Pancreas (tissue), 10 donors: ENCODE results near the gene LRWD1. TPM values are rescaled to one million over a fixed set of nuclear protein-coding genes. Genes with fewer than 3 reads are reported as not detected.

Experiments
- ATAC-seq, 4 donors: fragments of 200-7000 bp; cut with Tn5 transposase; one replicate each; pipeline versions ENCODE4 v1.8.0 to v1.9.1; 2020; ENCODE audit warnings: mild to moderate bottlenecking in 4 of 4, moderate library complexity in 4 of 4
- DNase-seq, 6 donors: peaks; one replicate each; pipeline ENCODE4 v3.0.0-alpha.2; 2020
- FAIRE-seq: peaks from 2 replicates; lab custom pipeline; 2012; peaks lifted over from hg19 to GRCh38; lab: Jason Lieb, UNC
- H3K27ac ChIP-seq, 4 donors: fragments of 200-600 bp; sonication (generic); 1 replicate in 3 of 4; 2 replicates in 1 of 4; pipeline versions ENCODE4 v1.5.0 to v1.8.0; 2020
- H3K27me3 ChIP-seq, 4 donors: fragments of 200-600 bp; one replicate each; pipeline ENCODE4 v1.8.0; 2021
- H3K36me3 ChIP-seq, 3 donors: fragments of 200-600 bp; sonication (generic) in 1 of 3; one replicate each; pipeline versions ENCODE4 v1.5.0 to v1.8.0; 2020 to 2021
- H3K4me1 ChIP-seq, 3 donors: fragments of 200-600 bp; one replicate each; pipeline ENCODE4 v1.8.0; 2021
- H3K4me3 ChIP-seq, 4 donors: fragments of 200-600 bp; sonication (generic) in 2 of 4; one replicate each; pipeline versions ENCODE4 v1.5.0 to v1.8.0; 2020 to 2021
- H3K9me3 ChIP-seq, 4 donors: fragments of 200-600 bp; one replicate each; pipeline ENCODE4 v1.8.0; 2021
- CTCF ChIP-seq, 4 donors: fragments of 200-600 bp; sonication (generic) in 3 of 4; IDR thresholded peaks; one replicate each; pipeline versions ENCODE4 v1.5.0 to v1.8.0; 2021; ENCODE audit warnings: antibody characterized with exemption in 4 of 4
- WGBS, 2 donors: extraction: QIAGEN DNeasy Blood & Tissue Kit; methylation state at CpG; one replicate each; pipeline ENCODE4 v1.1.7; 2013; 5-methylcytosine and 5-hydroxymethylcytosine counted together
- intact Hi-C, 3 donors: fragments of 100-400 bp; cut with DNase I; formaldehyde crosslinking; loops; one replicate each; pipeline versions ENCODE4 v1.11.1 to v1.14.2; 2022
- polyA plus RNA-seq, 2 donors: library from polyadenylated mRNA; stranded (reverse); fragments of 200-250 nt; gene quantifications; one replicate each; pipeline ENCODE4 v1.2.3, GENCODE V29; 2013
- total RNA-seq, 6 donors: library from RNA; stranded (reverse); fragmentation: NEBNext Ultra II Directional in 4 of 6; extraction: Animal tissue kit (Norgen Biotek cat#: 25700) in 4 of 6; gene quantifications; one replicate each; pipeline versions ENCODE4 v1.2.1 to v1.2.4, GENCODE V29; 2021 to 2023
- donor health status: healthy with polysubstance abuse.
- donor health status: DM: no; HTN: no; CAD: no; lungs with moderate emphysema.
- donor health status: DM: no; HTN: no; CAD: no.
- donor health status: control.
- donor health status: control.
- donor health status: Bipolar disorder and iron deficiency.
- donor health status: DM: yes; HTN: yes; CAD: no.
- donor health status: DM: no; HTN: no; CAD: no.
- donor health status: DM: no; HTN: no; CAD: no.
- donor health status: DM: yes; HTN: yes; CAD: no.

Gene LRWD1
- total RNA-seq (1 to 10 TPM; 5.1 to 9.3 (median 7.6) TPM), polyA plus RNA-seq (10 to 100 TPM; 12.3 to 18.4 TPM)

- H3K27me3 ChIP-seq = no peaks in the 10 kb centered on the region
- H3K9me3 ChIP-seq = no peaks in the 10 kb centered on the region
- TF ChIP-seq CTCF (IDR thresholded peaks at IDR 0.05) = no peak
- H3K27ac ChIP-seq = peak within 1 kb of the TSS in 2 of 4 donors; percentile 38 to 71
- peak within 1 kb of the TSS; percentile 91 to 100 (median 99) for H3K4me3 ChIP-seq
- ATAC-seq (peak; percentile 98 to 99 (median 98)), FAIRE-seq (no peak), DNase-seq (peak; percentile 91 to 98 (median 94))
- intact Hi-C loops = no loop called here
- peaks cover 0 to 15% (median 11%) of the 10 kb centered on the region in 3 donors for H3K4me1 ChIP-seq
- no peaks in the 10 kb centered on the region for H3K36me3 ChIP-seq
- WGBS, 2 donors = 0% methylated on average over 75 to 81 of the region's 81 CpGs
These were observed at the start of gene LRWD1, which contains the start of gene ALKBH4 for GRCh38 chr7:102464577-102465280. Gene LRWD1, plus strand, starts transcription at chr7:102464984. Its CDS starts 97 bp downstream, at chr7:102465081. Gene ALKBH4, minus strand, starts transcription at chr7:102464863. Its CDS starts 27 bp downstream, at chr7:102464836.

GRCh38 chr7:102415685-102416225, 49.0 kb upstream of the LRWD1 start:
- ATAC-seq (peak in 1 of 4 donors; percentile 17), FAIRE-seq (no peak), DNase-seq (no peak)
- no peak overlapping the region for H3K4me3 ChIP-seq
- no peak overlapping the region for H3K27ac ChIP-seq
- 85 to 87% methylated on average over 12 of the region's 12 CpGs for WGBS, 2 donors
- peaks cover 0 to 5% (median 2%) of the 10 kb centered on the region in 3 donors for H3K36me3 ChIP-seq
- no peaks in the 10 kb centered on the region for H3K9me3 ChIP-seq
- intact Hi-C loops = no loop called here
- no peak for TF ChIP-seq CTCF (IDR thresholded peaks at IDR 0.05)
- H3K27me3 ChIP-seq = no peaks in the 10 kb centered on the region
- H3K4me1 ChIP-seq = no peaks in the 10 kb centered on the region

- intact Hi-C loops = no loop called here
- H3K9me3 ChIP-seq = no peaks in the 10 kb centered on the region
- DNase-seq = no peak
- H3K4me3 ChIP-seq = no peak overlapping the region
- no peaks in the 10 kb centered on the region for H3K27me3 ChIP-seq
- no peak for ATAC-seq
- H3K27ac ChIP-seq = no peak overlapping the region
- peaks cover 0 to 5% (median 0%) of the 10 kb centered on the region in 3 donors for H3K36me3 ChIP-seq
- no peak for FAIRE-seq
- 90 to 96% methylated on average over 6 of the region's 6 CpGs for WGBS, 2 donors
- no peaks in the 10 kb centered on the region for H3K4me1 ChIP-seq
- no peak for TF ChIP-seq CTCF (IDR thresholded peaks at IDR 0.05)
These were observed 48.4 kb upstream of the LRWD1 start for GRCh38 chr7:102416406-102416805.

- no peak overlapping the region for H3K27ac ChIP-seq
- peaks cover 0 to 5% (median 0%) of the 10 kb centered on the region in 3 donors for H3K36me3 ChIP-seq
- ATAC-seq = no peak
- no peak for FAIRE-seq
- H3K4me1 ChIP-seq = no peaks in the 10 kb centered on the region
- TF ChIP-seq CTCF (IDR thresholded peaks at IDR 0.05) = no peak
- H3K27me3 ChIP-seq = no peaks in the 10 kb centered on the region
- H3K4me3 ChIP-seq = no peak overlapping the region
- no peaks in the 10 kb centered on the region for H3K9me3 ChIP-seq
- DNase-seq = no peak
- WGBS, 2 donors = 77 to 78% methylated on average over 3 of the region's 3 CpGs
- intact Hi-C loops = no loop called here
These were observed 47.7 kb upstream of the LRWD1 start for GRCh38 chr7:102417105-102417504.

GRCh38 chr7:102418592-102418991, 46.2 kb upstream of the LRWD1 start:
- no peak for FAIRE-seq
- no peak for ATAC-seq
- no peak overlapping the region for H3K27ac ChIP-seq
- intact Hi-C loops = no loop called here
- peaks cover 0 to 5% (median 0%) of the 10 kb centered on the region in 3 donors for H3K36me3 ChIP-seq
- no peaks in the 10 kb centered on the region for H3K27me3 ChIP-seq
- WGBS, 2 donors = 95 to 97% methylated on average over 5 of the region's 5 CpGs
- no peak for TF ChIP-seq CTCF (IDR thresholded peaks at IDR 0.05)
- H3K4me1 ChIP-seq = no peaks in the 10 kb centered on the region
- no peaks in the 10 kb centered on the region for H3K9me3 ChIP-seq
- DNase-seq = no peak
- H3K4me3 ChIP-seq = no peak overlapping the region
